Calu3 (cell line): ENCODE measurements around the gene ZCCHC13. TPM values are rescaled to one million over a fixed set of nuclear protein-coding genes. Genes with fewer than 3 reads are reported as not detected.

ENCODE experiments used
- BruUV-seq: library from RNA; stranded (reverse); fragments of 400-500 nt; replicated peaks from 2 replicates; lab custom pipeline; 2021; lab: Mats Ljungman, UMichigan
- CTCF ChIA-PET: fragments of 300-600 bp; sonication (Branson Sonifier 250); formaldehyde crosslinking; loops from one replicate; lab custom pipeline; 2022; ENCODE audit warnings: antibody characterized with exemption; lab: Charles Lee
- DNase-seq: peaks from one replicate; pipeline ENCODE4 v3.0.0; 2022
- H3K27ac Mint-ChIP-seq: one replicate; pipeline ENCODE4 v1.8.0; 2022; ENCODE audit warnings: mixed read lengths; ENCODE audit not compliant: unreplicated experiment
- H3K27me3 Mint-ChIP-seq: one replicate; pipeline ENCODE4 v1.8.0; 2022; ENCODE audit warnings: mixed read lengths; ENCODE audit not compliant: unreplicated experiment
- H3K36me3 Mint-ChIP-seq: one replicate; pipeline ENCODE4 v1.8.0; 2022; ENCODE audit warnings: mild to moderate bottlenecking, moderate library complexity, mixed read lengths; ENCODE audit not compliant: insufficient read depth, unreplicated experiment
- H3K4me1 Mint-ChIP-seq: one replicate; pipeline ENCODE4 v1.8.0; 2022; ENCODE audit warnings: mild to moderate bottlenecking, low read depth, mixed read lengths; ENCODE audit not compliant: unreplicated experiment
- H3K4me3 Mint-ChIP-seq: one replicate; pipeline ENCODE4 v1.8.0; 2022; ENCODE audit warnings: mild to moderate bottlenecking, low read depth, moderate library complexity, mixed read lengths; ENCODE audit not compliant: unreplicated experiment
- H3K9me3 Mint-ChIP-seq: one replicate; pipeline ENCODE4 v1.8.0; 2022; ENCODE audit warnings: low read depth, mixed read lengths; ENCODE audit not compliant: unreplicated experiment
- intact Hi-C: fragments of 100-400 bp; cut with micrococcal nuclease; formaldehyde crosslinking; loops from one replicate; pipeline ENCODE4 v1.10.0; 2022; ENCODE audit not compliant: unreplicated experiment
- total RNA-seq: library from RNA; stranded (reverse); gene quantifications from 2 replicates; pipeline ENCODE4 v1.2.3, GENCODE V29; 2022
- TF ChIP-seq, protein P1 (sequence below): fragments of 200-600 bp; IDR thresholded peaks from one replicate; pipeline ENCODE4 v1.8.0; 2022; ENCODE audit warnings: antibody characterized with exemption; ENCODE audit not compliant: unreplicated experiment

Gene ZCCHC13
- total RNA-seq, 1 experiment from 2014 or later: not detected

DNA sequence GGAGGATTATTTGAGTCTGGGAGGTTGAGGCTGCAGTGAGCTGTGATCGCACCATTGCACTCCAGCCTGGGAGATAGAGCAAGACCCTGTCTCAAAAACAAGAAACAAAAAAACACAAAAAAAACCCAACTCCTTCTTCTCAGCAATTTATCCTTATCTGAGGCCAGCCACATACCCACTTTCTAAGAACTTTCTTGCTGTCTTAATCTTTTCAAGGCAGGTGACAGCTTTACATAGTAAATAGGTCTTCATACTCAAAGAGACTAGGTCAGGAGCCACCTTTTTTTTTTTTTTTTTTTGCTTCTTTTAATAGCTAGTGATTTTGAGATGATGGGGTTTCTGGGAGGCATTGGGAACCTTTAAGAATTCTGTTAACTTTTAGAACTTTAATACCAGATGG is 26.1 kb upstream of the ZCCHC13 start:
- no peaks in the 10 kb centered on the region for H3K4me1 Mint-ChIP-seq
- CTCF ChIA-PET: no interaction called here
- peaks cover 44% of the 10 kb centered on the region for H3K36me3 Mint-ChIP-seq
- H3K9me3 Mint-ChIP-seq: no peaks in the 10 kb centered on the region
- DNase-seq: no peak
- TF ChIP-seq, protein P1, sequence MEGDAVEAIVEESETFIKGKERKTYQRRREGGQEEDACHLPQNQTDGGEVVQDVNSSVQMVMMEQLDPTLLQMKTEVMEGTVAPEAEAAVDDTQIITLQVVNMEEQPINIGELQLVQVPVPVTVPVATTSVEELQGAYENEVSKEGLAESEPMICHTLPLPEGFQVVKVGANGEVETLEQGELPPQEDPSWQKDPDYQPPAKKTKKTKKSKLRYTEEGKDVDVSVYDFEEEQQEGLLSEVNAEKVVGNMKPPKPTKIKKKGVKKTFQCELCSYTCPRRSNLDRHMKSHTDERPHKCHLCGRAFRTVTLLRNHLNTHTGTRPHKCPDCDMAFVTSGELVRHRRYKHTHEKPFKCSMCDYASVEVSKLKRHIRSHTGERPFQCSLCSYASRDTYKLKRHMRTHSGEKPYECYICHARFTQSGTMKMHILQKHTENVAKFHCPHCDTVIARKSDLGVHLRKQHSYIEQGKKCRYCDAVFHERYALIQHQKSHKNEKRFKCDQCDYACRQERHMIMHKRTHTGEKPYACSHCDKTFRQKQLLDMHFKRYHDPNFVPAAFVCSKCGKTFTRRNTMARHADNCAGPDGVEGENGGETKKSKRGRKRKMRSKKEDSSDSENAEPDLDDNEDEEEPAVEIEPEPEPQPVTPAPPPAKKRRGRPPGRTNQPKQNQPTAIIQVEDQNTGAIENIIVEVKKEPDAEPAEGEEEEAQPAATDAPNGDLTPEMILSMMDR: no peak
- intact Hi-C loops: no loop called here
- no peak overlapping the region for H3K4me3 Mint-ChIP-seq
- no TSS peak for BruUV-seq
- H3K27me3 Mint-ChIP-seq: no peaks in the 10 kb centered on the region
- H3K27ac Mint-ChIP-seq: no peak overlapping the region

DNA sequence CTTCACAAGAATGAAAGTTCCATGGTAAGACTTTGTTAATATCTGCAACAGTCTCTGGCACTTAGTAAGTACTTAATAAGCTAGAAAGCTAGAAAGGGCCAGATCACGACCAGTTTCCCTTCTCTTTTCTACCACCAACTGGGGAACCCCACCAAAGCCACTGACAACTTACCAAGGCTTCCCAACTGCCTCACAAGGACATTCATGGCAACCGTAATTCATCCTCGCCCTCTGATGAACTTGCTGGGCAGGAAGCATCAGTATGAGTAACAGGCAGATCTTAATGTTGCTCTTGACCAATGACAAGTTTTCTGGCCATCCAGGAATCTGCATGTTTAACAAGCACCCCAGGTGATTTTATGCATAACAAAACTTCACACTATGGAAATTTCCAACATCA is 23.2 kb upstream of the ZCCHC13 start:
- BruUV-seq: no TSS peak
- H3K36me3 Mint-ChIP-seq: peaks cover 40% of the 10 kb centered on the region
- CTCF ChIA-PET: interaction anchor here (0.5 kb wide), 1 partner anchor 106 kb away, joined by 3 read pairs; no protein-coding TSS in a partner anchor
- TF ChIP-seq, protein P1: no peak
- H3K4me1 Mint-ChIP-seq: no peaks in the 10 kb centered on the region
- no peak overlapping the region for H3K27ac Mint-ChIP-seq
- DNase-seq: no peak
- intact Hi-C loops: no loop called here
- H3K27me3 Mint-ChIP-seq: no peaks in the 10 kb centered on the region
- H3K9me3 Mint-ChIP-seq: no peaks in the 10 kb centered on the region
- no peak overlapping the region for H3K4me3 Mint-ChIP-seq

DNA sequence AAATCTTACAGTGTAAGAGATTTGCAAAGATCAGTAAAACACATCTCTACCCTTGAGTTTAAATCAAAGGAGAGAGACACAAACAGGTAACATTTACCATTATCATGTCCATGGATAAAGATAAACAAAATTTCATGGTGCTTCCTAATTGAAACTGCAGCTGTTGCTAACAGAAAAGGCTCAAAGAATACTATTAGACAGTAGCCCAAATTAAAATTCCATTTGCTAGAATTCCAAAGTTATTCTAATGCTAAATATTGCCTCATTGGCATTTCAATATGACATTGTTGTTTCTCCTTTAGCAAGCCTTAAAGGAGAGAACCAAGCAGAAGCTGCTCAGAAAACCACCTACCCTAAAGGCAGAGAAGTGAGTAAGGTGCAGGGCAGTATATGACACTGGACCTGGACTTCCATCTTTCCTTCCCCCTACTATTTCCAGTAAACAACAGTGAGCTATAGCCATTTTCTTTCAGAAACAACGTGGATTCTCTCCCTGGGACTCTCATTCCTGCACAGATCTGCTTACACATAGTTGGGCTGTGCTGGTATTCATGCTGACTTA is 19.5 kb upstream of the ZCCHC13 start:
- H3K4me1 Mint-ChIP-seq: no peaks in the 10 kb centered on the region
- CTCF ChIA-PET: no interaction called here
- peaks cover 24% of the 10 kb centered on the region for H3K36me3 Mint-ChIP-seq
- DNase-seq: no peak
- intact Hi-C loops: no loop called here
- BruUV-seq: no TSS peak
- no peaks in the 10 kb centered on the region for H3K9me3 Mint-ChIP-seq
- H3K4me3 Mint-ChIP-seq: no peak overlapping the region
- H3K27me3 Mint-ChIP-seq: no peaks in the 10 kb centered on the region
- H3K27ac Mint-ChIP-seq: no peak overlapping the region
- TF ChIP-seq, protein P1: no peak

DNA sequence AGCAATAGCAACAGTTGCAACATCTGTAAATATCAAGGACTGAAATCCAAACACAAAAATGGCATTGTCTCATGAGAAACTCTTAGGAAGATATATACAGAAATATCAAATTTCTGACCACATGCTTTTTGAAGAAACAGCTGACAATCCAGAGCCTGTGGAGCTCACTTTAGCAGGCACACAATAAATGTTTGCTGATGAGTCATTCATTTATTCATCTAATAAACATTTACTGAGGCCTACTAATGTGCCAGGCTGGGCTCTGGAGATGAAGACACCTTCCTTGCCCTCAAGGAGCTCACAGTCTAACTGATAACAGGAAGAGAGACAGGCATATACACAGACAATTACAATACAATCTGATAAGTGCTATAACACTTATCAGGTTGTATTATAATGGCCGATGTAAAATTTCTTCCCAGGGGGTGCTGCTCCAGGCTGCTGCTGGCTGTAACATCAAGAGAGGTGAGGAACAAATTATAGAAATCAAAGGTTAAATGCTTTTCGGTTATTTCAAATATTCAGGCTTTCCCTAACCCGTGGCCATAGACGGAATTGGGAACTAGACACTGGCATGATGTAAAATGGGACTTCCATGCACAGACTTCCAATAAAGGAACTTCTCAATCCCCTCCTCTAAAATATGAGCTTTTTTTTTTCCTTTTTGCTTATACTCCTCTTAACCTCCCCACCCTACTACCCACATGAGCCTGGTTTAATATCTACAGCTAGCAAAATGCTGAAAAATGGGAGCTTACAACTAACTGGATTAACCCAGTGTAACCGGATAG is 16.8 kb upstream of the ZCCHC13 start:
- no peak overlapping the region for H3K4me3 Mint-ChIP-seq
- no peaks in the 10 kb centered on the region for H3K27me3 Mint-ChIP-seq
- H3K27ac Mint-ChIP-seq: no peak overlapping the region
- intact Hi-C loops: no loop called here
- no peaks in the 10 kb centered on the region for H3K4me1 Mint-ChIP-seq
- no peaks in the 10 kb centered on the region for H3K9me3 Mint-ChIP-seq
- no peak for DNase-seq
- TF ChIP-seq, protein P1: no peak
- CTCF ChIA-PET: interaction anchor here (1.2 kb wide), 1 partner anchor 36 kb away, joined by 3 read pairs; no protein-coding TSS in a partner anchor
- H3K36me3 Mint-ChIP-seq: peaks cover 32% of the 10 kb centered on the region
- BruUV-seq: no TSS peak
